Activated CD4-positive, CD25-positive, alpha-beta regulatory T cell treated with anti-CD3 and anti-CD28 coated beads, Interleukin-2, amount 50 U/mL, for 24 hours (primary cell): ENCODE results near the gene ZNF292.
"Not testable (repeated sequence)": the region's sequence is repeated elsewhere in the genome, so short reads cannot be mapped to it uniquely, and the experiment has no call there.

ENCODE experiments used
- ATAC-seq, 2 donors: fragments of 150-1000 bp; cut with Tn5 transposase; one replicate each; pipeline ENCODE4 v1.10.0; 2021; ENCODE audit warnings: mild to moderate bottlenecking in 1 of 2, moderate library complexity in 1 of 2

Gene ZNF292

GRCh38 chr6:87279196-87279595, 123.8 kb downstream of the ZNF292 start:
- ATAC-seq, result no peak

DNA sequence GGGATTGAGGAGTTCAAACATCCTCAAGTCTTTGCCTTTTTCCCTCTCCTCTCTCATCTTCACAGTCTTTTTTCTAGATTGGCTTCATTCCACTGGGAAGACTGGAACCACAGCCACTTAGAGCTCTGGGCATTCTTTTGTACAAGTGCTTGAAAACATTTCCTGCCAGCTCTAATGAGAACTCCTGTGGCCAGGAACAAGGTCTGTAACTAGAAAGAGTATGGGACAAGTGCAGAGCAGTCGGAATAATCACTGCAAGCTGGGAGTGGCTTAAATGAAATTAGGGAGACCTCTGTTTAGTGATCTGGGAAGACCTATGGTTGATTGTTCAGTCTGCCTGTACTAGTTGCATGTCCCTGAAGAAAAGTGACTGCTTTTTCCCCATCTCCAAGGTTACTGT, 126.1 kb downstream of the ZNF292 start:
- no peak for ATAC-seq

- ATAC-seq, result no peak
Observed at GRCh38 chr6:87282743-87283142, 127.4 kb downstream of the ZNF292 start.

GRCh38 chr6:87283461-87283860, 128.1 kb downstream of the ZNF292 start:
- no peak for ATAC-seq

- ATAC-seq, result no peak
Observed at GRCh38 chr6:87287251-87287650, 131.9 kb downstream of the ZNF292 start.

- ATAC-seq, result no peak
Observed at GRCh38 chr6:87289571-87289970, 134.2 kb downstream of the ZNF292 start.

- no peak for ATAC-seq
Observed at GRCh38 chr6:87291883-87292282, 136.5 kb downstream of the ZNF292 start.

- ATAC-seq, result no peak
Observed at GRCh38 chr6:87293526-87293925, 138.2 kb downstream of the ZNF292 start.

DNA sequence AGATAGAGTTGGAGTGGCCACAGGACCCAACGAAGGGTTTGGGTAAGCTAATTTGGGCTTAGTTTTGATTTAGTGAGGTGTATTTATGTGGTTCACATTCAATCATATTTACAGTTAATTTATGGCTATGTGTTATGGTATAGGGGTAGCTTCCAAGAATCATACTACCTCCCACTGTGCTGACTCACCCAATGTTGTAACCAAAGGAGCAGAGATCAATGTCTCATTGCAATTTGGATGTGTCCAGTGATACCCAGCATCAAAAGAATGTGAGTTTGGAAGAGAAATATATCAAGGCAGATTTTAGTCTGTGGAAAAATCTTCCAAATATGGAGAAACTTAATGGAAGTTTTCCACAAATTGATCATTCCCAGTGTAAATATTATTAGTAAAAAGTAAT, 141.8 kb downstream of the ZNF292 start:
- no peak for ATAC-seq

DNA sequence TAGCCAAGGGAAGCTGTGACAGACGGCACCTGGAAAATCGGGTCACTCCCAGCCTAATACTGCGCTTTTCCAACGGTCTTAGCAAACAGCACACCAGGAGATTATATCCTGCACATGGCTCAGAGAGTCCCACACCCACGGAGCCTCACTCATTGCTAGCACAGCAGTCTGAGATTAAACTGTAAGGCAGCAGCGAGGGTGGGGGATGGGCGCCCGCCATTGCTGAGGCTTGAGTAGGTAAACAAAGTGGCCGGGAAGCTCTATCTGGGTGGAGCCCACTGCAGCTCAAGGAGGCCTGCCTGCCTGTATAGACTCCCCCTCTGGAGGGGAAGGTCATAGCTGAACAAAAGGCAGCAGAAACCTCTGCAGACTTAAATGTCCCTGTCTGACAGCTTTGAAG, 145.9 kb downstream of the ZNF292 start:
- ATAC-seq, result not testable (repeated sequence)

GRCh38 chr6:87308970-87309369, 153.6 kb downstream of the ZNF292 start:
- no peak for ATAC-seq

- no peak for ATAC-seq
Observed at GRCh38 chr6:87312860-87313259, 157.5 kb downstream of the ZNF292 start.
